Stimulated activated naive CD4-positive, alpha-beta T cell (primary cell): ENCODE data around the gene TRIM28.
"Not testable (repeated sequence)": the region's sequence is repeated elsewhere in the genome, so short reads cannot be mapped to it uniquely, and the experiment has no call there.

Source experiments
- DNase-seq, 6 experiments: peaks; one replicate each; lab custom pipeline; 2025; lab: John Stamatoyannopoulos, UW

TRIM28 gene

GRCh38 chr19:58543826-58544590 lies at the start of gene TRIM28:
Gene TRIM28 (plus strand): TSS chr19:58544064. CDS start chr19:58544758, 694 bp downstream.
- DNase-seq: no peak

GRCh38 chr19:58497634-58498170 lies 46.2 kb upstream of the TRIM28 start:
- DNase-seq: no peak

- DNase-seq: no peak
These were observed 45.4 kb upstream of the TRIM28 start for GRCh38 chr19:58498316-58499020.

- DNase-seq: peak; percentile 80 to 95 (median 88)
These were observed 44.6 kb upstream of the TRIM28 start for GRCh38 chr19:58499021-58499927.

- no peak for DNase-seq
These were observed 43.6 kb upstream of the TRIM28 start for GRCh38 chr19:58500242-58500641.

- not testable (repeated sequence) for DNase-seq
These were observed 36.2 kb upstream of the TRIM28 start for GRCh38 chr19:58507602-58508223.

- no peak for DNase-seq
These were observed 34.2 kb upstream of the TRIM28 start for GRCh38 chr19:58509731-58510083.

- DNase-seq: no peak
These were observed 33.6 kb upstream of the TRIM28 start for GRCh38 chr19:58510084-58510862.

GRCh38 chr19:58511353-58512208 lies 32.3 kb upstream of the TRIM28 start, which contains the start of gene SLC27A5:
Gene SLC27A5 (minus strand): TSS chr19:58511992. CDS start chr19:58511955, 37 bp downstream.
- DNase-seq: no peak

- no peak for DNase-seq
These were observed 30.6 kb upstream of the TRIM28 start for GRCh38 chr19:58513213-58513693.

- peak; percentile 86 to 94 (median 90) for DNase-seq
These were observed 29.9 kb upstream of the TRIM28 start for GRCh38 chr19:58513694-58514563.

- DNase-seq: no peak
These were observed 29.3 kb upstream of the TRIM28 start for GRCh38 chr19:58514564-58515022.

GRCh38 chr19:58515259-58515658 lies 28.6 kb upstream of the TRIM28 start:
- DNase-seq: no peak

GRCh38 chr19:58516246-58516836 lies 27.5 kb upstream of the TRIM28 start:
- no peak for DNase-seq

GRCh38 chr19:58516964-58517833 lies 26.7 kb upstream of the TRIM28 start:
- no peak for DNase-seq

GRCh38 chr19:58518256-58519086 lies 25.4 kb upstream of the TRIM28 start:
- no peak for DNase-seq
